HepG2 (cell line): ENCODE results near the gene ASXL1. TPM values are rescaled to one million over a fixed set of nuclear protein-coding genes. Genes with fewer than 3 reads are reported as not detected.

Source experiments
- KLF13 ChIP-seq: sonication (generic); formaldehyde crosslinking; IDR thresholded peaks from 2 replicates; pipeline ENCODE4 v1.4.0; 2020; ENCODE audit warnings: mild to moderate bottlenecking, missing genetic modification reagents
- MED1 ChIP-seq: sonication (generic); formaldehyde crosslinking; IDR thresholded peaks from 2 replicates; pipeline ENCODE4 v1.4.0; 2020; ENCODE audit warnings: missing genetic modification reagents
- NONO ChIP-seq, 2 experiments: fragments of 450-650 bp in 1 of 2; sonication (generic) in 1 of 2; formaldehyde crosslinking in 1 of 2; IDR thresholded peaks in 1 of 2; conservative IDR thresholded peaks in 1 of 2; 2 replicates each; pipeline versions ENCODE4 v1.6.1 to v1.8.0; 2017 to 2022; ENCODE audit warnings: mild to moderate bottlenecking in 1 of 2, missing genetic modification reagents in 1 of 2, moderate library complexity in 1 of 2
- PAWR ChIP-seq: sonication (generic); formaldehyde crosslinking; IDR thresholded peaks from 2 replicates; pipeline ENCODE4 v1.4.0; 2020; ENCODE audit warnings: missing genetic modification reagents, mild to moderate bottlenecking, borderline replicate concordance
- REL ChIP-seq: sonication (generic); formaldehyde crosslinking; conservative IDR thresholded peaks from 2 replicates; pipeline ENCODE4 v1.8.0; 2022; ENCODE audit warnings: mild to moderate bottlenecking, missing genetic modification reagents, moderate library complexity
- REXO4 ChIP-seq: sonication (generic); formaldehyde crosslinking; IDR thresholded peaks from 2 replicates; pipeline ENCODE4 v1.8.0; 2022; ENCODE audit warnings: missing genetic modification reagents, mild to moderate bottlenecking, borderline replicate concordance
- STAT5B ChIP-seq: sonication (generic); formaldehyde crosslinking; IDR thresholded peaks from 2 replicates; pipeline ENCODE4 v1.4.0; 2020; ENCODE audit warnings: missing genetic modification reagents
- ZNF326 ChIP-seq: sonication (generic); formaldehyde crosslinking; IDR thresholded peaks from 2 replicates; pipeline ENCODE4 v1.4.0; 2020; ENCODE audit warnings: missing genetic modification reagents, borderline replicate concordance
- ZNF768 ChIP-seq: sonication (generic); formaldehyde crosslinking; IDR thresholded peaks from 2 replicates; pipeline ENCODE4 v1.4.0; 2020; ENCODE audit warnings: missing genetic modification reagents
- ZNF816 ChIP-seq: sonication (generic); formaldehyde crosslinking; IDR thresholded peaks from 2 replicates; pipeline ENCODE4 v1.8.0; 2022; ENCODE audit warnings: missing genetic modification reagents, mild to moderate bottlenecking, borderline replicate concordance
- polyA plus RNA-seq, 8 experiments: library from polyadenylated mRNA; depleted of rRNA in 3 of 8; stranded (reverse) in 7 of 8; unstranded in 1 of 8; fragments of >200 nt; fragmentation: Illumina TruSeq in 4 of 8; extraction: Trizol in 4 of 8; gene quantifications; 2 replicates each; pipeline versions ENCODE4 v1.2.1 to v1.2.3, GENCODE V29; 2011 to 2016; ENCODE audit warnings: low read depth in 4 of 8, missing spikeins in 1 of 8, mixed read lengths in 1 of 8; ENCODE audit not compliant: insufficient read depth in 1 of 8
- total RNA-seq, 5 experiments: library from RNA; depleted of rRNA; stranded (reverse); fragments of >200 nt; fragmentation: Illumina TruSeq; extraction: Trizol; gene quantifications; 2 replicates each; pipeline ENCODE4 v1.2.3, GENCODE V29; 2016; ENCODE audit warnings: low read depth in 1 of 5
- TF ChIP-seq, protein P1 (sequence below): sonication (generic); formaldehyde crosslinking; IDR thresholded peaks from 2 replicates; pipeline ENCODE4 v1.8.1; 2023; ENCODE audit warnings: mild to moderate bottlenecking, missing genetic modification reagents
- TF ChIP-seq, protein P2 (sequence below): sonication (generic); formaldehyde crosslinking; IDR thresholded peaks from 2 replicates; pipeline ENCODE4 v1.4.0; 2020; ENCODE audit warnings: missing genetic modification reagents
- TF ChIP-seq, protein P3 (sequence below): sonication (generic); formaldehyde crosslinking; IDR thresholded peaks from 2 replicates; pipeline ENCODE4 v1.8.0; 2022; ENCODE audit warnings: mild to moderate bottlenecking, missing genetic modification reagents; ENCODE audit not compliant: insufficient replicate concordance
- TF ChIP-seq, protein P4 (sequence below): sonication (generic); formaldehyde crosslinking; IDR thresholded peaks from 2 replicates; pipeline ENCODE4 v1.5.0; 2020; ENCODE audit warnings: missing genetic modification reagents, mild to moderate bottlenecking, borderline replicate concordance
- TF ChIP-seq, protein P5 (sequence below): sonication (generic); formaldehyde crosslinking; IDR thresholded peaks from 2 replicates; pipeline ENCODE4 v1.8.1; 2023; ENCODE audit warnings: missing genetic modification reagents, mild to moderate bottlenecking, borderline replicate concordance
- TF ChIP-seq, protein P6 (sequence below): sonication (generic); formaldehyde crosslinking; IDR thresholded peaks from 2 replicates; pipeline ENCODE4 v1.5.0; 2020; ENCODE audit warnings: mild to moderate bottlenecking, missing genetic modification reagents, borderline replicate concordance

ASXL1 gene
- total and polyA plus RNA-seq, 2 of the 13 experiments (the other 11 are each of a cell fraction or from before 2014, with no cell fraction given) = 62.1 to 74.8 TPM

DNA sequence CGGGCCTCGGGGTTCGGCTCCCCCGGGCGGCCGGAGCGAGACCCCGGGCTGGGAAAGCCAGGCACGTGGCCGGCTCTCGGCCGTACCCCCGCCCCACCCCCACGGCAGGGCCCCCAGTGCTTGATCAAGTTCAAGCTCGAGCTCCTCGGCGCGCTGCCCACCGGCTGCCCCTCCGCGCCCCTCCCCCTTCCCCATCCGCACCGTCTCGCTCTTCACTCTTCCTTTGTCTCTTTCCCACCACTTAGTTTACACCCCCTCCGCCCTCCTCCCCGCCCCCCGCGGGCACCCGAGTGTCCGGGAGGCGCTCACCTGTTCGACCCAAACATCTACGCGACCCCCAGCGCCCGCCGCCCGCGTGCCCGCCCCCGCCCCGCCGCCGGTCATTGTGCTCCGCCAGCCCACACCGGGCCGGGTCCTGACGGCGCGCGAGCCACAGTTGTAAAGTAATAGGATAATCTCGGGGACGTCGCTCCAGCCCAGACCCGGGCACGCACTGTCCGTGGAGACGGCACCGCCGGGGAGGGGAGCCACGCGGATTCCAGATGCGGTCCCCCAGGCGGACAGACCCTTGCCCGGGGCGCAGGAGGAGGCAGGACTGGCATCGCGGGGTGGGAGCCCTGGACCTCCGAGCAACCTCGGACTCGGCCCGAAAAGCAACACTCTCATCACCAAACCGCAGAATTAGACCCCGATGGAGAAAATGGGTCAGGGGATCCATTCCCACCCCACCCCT lies 126.3 kb downstream of the ASXL1 start (continued):
- TF ChIP-seq PAWR = no peak
- TF ChIP-seq, protein P1, sequence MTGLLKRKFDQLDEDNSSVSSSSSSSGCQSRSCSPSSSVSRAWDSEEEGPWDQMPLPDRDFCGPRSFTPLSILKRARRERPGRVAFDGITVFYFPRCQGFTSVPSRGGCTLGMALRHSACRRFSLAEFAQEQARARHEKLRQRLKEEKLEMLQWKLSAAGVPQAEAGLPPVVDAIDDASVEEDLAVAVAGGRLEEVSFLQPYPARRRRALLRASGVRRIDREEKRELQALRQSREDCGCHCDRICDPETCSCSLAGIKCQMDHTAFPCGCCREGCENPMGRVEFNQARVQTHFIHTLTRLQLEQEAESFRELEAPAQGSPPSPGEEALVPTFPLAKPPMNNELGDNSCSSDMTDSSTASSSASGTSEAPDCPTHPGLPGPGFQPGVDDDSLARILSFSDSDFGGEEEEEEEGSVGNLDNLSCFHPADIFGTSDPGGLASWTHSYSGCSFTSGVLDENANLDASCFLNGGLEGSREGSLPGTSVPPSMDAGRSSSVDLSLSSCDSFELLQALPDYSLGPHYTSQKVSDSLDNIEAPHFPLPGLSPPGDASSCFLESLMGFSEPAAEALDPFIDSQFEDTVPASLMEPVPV (CRISPR knock-in tag) = no peak
- TF ChIP-seq, protein P2, sequence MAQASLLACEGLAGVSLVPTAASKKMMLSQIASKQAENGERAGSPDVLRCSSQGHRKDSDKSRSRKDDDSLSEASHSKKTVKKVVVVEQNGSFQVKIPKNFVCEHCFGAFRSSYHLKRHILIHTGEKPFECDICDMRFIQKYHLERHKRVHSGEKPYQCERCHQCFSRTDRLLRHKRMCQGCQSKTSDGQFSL = 0 out of 2 replicates have a peak, but pooled peaks have one; percentile 18
- TF ChIP-seq, protein P3, sequence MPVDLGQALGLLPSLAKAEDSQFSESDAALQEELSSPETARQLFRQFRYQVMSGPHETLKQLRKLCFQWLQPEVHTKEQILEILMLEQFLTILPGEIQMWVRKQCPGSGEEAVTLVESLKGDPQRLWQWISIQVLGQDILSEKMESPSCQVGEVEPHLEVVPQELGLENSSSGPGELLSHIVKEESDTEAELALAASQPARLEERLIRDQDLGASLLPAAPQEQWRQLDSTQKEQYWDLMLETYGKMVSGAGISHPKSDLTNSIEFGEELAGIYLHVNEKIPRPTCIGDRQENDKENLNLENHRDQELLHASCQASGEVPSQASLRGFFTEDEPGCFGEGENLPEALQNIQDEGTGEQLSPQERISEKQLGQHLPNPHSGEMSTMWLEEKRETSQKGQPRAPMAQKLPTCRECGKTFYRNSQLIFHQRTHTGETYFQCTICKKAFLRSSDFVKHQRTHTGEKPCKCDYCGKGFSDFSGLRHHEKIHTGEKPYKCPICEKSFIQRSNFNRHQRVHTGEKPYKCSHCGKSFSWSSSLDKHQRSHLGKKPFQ (CRISPR knock-in tag) = no peak
- TF ChIP-seq ZNF326 (CRISPR knock-in tag) = no peak
- TF ChIP-seq NONO (IDR thresholded peaks at IDR 0.05) = no peak
- TF ChIP-seq NONO (CRISPR knock-in tag; conservative IDR thresholded peaks at IDR 0.05) = no peak
- TF ChIP-seq REXO4 (CRISPR knock-in tag) = no peak
- no peak for TF ChIP-seq STAT5B (CRISPR knock-in tag)
- no peak for TF ChIP-seq ZNF816 (CRISPR knock-in tag)
- no peak for TF ChIP-seq REL (CRISPR knock-in tag)
- TF ChIP-seq ZNF768 (CRISPR knock-in tag) = no peak; the same call in 1 of the 2 replicates
- TF ChIP-seq, protein P4, sequence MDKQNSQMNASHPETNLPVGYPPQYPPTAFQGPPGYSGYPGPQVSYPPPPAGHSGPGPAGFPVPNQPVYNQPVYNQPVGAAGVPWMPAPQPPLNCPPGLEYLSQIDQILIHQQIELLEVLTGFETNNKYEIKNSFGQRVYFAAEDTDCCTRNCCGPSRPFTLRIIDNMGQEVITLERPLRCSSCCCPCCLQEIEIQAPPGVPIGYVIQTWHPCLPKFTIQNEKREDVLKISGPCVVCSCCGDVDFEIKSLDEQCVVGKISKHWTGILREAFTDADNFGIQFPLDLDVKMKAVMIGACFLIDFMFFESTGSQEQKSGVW (CRISPR knock-in tag) = no peak
- TF ChIP-seq, protein P5, sequence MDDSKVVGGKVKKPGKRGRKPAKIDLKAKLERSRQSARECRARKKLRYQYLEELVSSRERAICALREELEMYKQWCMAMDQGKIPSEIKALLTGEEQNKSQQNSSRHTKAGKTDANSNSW (CRISPR knock-in tag) = peak; percentile 74; the same call in 1 of the 2 replicates
- no peak for TF ChIP-seq MED1 (CRISPR knock-in tag)
- TF ChIP-seq, protein P6, sequence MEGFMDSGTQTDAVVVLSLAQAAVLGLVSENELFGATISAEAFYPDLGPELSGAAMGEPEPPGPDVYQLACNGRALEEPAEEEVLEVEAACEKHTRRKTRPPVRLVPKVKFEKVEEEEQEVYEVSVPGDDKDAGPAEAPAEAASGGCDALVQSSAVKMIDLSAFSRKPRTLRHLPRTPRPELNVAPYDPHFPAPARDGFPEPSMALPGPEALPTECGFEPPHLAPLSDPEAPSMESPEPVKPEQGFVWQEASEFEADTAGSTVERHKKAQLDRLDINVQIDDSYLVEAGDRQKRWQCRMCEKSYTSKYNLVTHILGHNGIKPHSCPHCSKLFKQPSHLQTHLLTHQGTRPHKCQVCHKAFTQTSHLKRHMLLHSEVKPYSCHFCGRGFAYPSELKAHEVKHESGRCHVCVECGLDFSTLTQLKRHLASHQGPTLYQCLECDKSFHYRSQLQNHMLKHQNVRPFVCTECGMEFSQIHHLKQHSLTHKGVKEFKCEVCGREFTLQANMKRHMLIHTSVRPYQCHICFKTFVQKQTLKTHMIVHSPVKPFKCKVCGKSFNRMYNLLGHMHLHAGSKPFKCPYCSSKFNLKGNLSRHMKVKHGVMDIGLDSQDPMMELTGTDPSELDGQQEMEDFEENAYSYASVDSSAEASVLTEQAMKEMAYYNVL (CRISPR knock-in tag) = peak; percentile 36; the same call in 1 of the 2 replicates
- 0 out of 2 replicates have a peak, but pooled peaks have one; percentile 42 for TF ChIP-seq KLF13 (CRISPR knock-in tag)
